ENCODE measurements around the gene KIF5C.

DNA sequence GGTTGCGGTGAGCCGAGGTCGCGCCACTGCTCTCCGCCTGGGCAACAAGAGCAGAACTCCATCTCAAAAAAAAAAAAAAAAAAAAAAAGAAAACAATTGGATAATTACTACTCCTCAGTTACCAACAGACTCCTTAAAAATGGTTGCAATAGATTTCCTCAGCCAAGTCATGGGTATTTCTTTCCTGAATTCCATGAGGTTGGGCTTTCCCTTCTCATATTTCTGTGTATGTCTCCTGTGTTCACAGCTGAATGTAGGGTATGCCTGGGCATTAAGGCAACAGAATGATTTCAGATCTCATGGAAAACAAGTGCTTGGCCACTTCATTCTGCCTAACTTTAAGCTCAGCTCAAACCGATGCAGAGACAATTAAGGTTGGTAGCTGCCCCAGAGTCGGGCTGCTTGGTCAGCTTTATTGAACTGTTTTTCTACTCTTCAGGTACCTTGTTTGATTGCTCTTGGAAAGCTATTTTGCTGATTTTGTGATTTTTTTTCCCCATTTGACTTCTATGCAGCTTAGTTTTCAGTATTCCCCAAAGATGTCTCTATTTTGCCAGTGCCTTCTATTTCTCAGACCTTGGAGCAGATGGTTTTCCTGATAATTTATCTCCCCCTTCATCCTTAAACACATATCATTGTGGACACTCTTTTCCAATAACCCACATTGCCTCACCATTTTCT is 24.8 kb downstream of the KIF5C start:
- TF ChIP-seq YY1 (IDR thresholded peaks at IDR 0.05; ENCODE audit: insufficient read depth, insufficient read length) (no peak), SUZ12 (IDR thresholded peaks at IDR 0.05; ENCODE audit: extremely low read depth, insufficient read depth, insufficient read length) (no peak), ZNF274 (IDR thresholded peaks at IDR 0.05; ENCODE audit: low read depth, low read length) (no peak)

Data from NT2/D1 (cell line).